ENCODE results near the gene GFOD1. TPM values are rescaled to one million over a fixed set of nuclear protein-coding genes. Genes with fewer than 3 reads are reported as not detected.

The GFOD1 gene
- polyA plus RNA-seq, 1 donor from 2014 or later: 7.0 TPM

DNA sequence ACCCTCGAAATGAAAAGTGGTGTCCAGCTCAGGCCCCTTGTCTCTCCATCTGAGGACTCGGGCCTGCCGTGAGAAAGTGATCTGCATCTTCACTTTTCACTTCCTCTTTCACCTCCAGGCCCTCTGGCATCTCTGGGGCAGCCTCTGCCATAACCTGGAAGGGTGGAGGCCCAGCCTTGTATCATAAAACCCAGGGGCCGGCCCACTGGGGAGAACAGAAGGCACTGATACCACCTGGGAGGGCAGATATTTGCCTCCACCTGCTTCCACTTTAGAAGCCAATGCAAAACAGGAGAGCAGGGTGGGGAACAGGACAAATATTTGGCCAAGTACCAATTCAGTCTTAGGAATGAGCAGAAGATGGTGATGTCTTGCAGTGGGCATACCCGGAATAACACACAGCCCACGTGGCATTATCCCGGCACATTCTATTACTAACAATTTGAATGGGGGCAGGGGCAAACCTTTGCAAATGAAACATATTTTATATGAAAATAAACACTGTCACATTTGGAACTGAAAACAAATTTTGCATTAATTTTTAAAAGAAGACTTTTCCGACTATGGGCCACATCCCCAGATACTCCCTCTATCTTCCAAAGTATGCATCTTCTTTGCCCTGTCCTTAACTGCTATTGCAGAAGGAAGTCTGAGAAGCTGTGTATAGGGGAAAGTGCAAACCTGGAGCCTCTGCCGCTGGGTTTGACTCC is 89.9 kb downstream of the GFOD1 start:
- Histone ChIP-seq H3F3A (ENCODE audit: insufficient read depth, low read length, poor library complexity, severe bottlenecking) (no peaks in the 10 kb centered on the region), H3K27ac (ENCODE audit: low read length) (no peak overlapping the region), H3K4me2 (ENCODE audit: low read length) (no peak overlapping the region), H4K20me1 (ENCODE audit: insufficient read depth) (no peaks in the 10 kb centered on the region), H3K79me2 (replicated peaks; ENCODE audit: insufficient read depth, low read length) (no peaks in the 10 kb centered on the region), H3K36me3 (ENCODE audit: insufficient read depth, low read length) (no peaks in the 10 kb centered on the region), H2AFZ (ENCODE audit: low read depth, low read length) (no peak overlapping the region), H3K4me3 (ENCODE audit: low read length) (no peak overlapping the region), H3K9ac (ENCODE audit: low read length) (no peak overlapping the region), H3K27me3 (ENCODE audit: insufficient read depth, low read depth, low read length) (no peaks in the 10 kb centered on the region), H3K9me3 (ENCODE audit: low read length) (no peaks in the 10 kb centered on the region), H3K9me2 (ENCODE audit: insufficient read depth, low read length) (no peaks in the 10 kb centered on the region)
- TF ChIP-seq CTCF (IDR thresholded peaks at IDR 0.05; ENCODE audit: poor library complexity, severe bottlenecking): peak; percentile 14
- no peak for TF ChIP-seq POLR2AphosphoS5 (IDR thresholded peaks at IDR 0.05)

DNA sequence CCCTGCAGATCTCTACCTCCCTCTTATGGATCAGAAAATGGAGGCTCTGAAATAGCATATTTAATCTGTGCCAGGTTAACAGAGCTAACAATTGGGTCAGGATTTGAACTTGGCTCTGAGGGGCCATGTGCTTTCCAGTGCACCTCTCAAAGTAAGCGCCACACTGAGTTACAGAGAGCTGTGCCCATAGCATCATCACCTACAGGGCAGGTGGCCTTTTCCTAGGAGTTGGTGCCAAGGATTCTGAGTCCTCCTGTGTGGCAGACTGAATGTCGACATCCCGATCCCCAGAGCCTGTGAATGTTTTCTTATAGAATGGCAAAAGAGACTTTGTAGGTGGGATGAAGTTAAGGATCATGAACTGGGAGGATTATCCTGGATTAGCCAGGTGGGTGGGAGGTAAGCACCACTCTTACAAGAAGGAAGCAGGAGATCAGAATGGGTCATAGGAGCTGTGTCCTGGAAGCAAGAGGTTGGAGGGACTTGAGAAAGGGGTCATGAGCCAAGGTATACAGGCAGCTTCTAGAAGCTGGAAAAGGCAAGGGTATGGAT is 91.1 kb downstream of the GFOD1 start:
- Histone ChIP-seq H4K20me1 (ENCODE audit: insufficient read depth) (no peaks in the 10 kb centered on the region), H3K79me2 (replicated peaks; ENCODE audit: insufficient read depth, low read length) (no peaks in the 10 kb centered on the region), H3K9ac (ENCODE audit: low read length) (no peak overlapping the region), H3K27me3 (ENCODE audit: insufficient read depth, low read depth, low read length) (no peaks in the 10 kb centered on the region), H3K36me3 (ENCODE audit: insufficient read depth, low read length) (no peaks in the 10 kb centered on the region), H3F3A (ENCODE audit: insufficient read depth, low read length, poor library complexity, severe bottlenecking) (no peaks in the 10 kb centered on the region), H3K9me3 (ENCODE audit: low read length) (no peaks in the 10 kb centered on the region), H3K4me3 (ENCODE audit: low read length) (no peak overlapping the region), H2AFZ (ENCODE audit: low read depth, low read length) (no peak overlapping the region), H3K27ac (ENCODE audit: low read length) (no peak overlapping the region), H3K4me2 (ENCODE audit: low read length) (no peak overlapping the region), H3K9me2 (ENCODE audit: insufficient read depth, low read length) (no peaks in the 10 kb centered on the region)
- TF ChIP-seq EZH2 (IDR thresholded peaks at IDR 0.05; ENCODE audit: borderline replicate concordance, insufficient read depth, low read length, poor library complexity, severe bottlenecking) (no peak), CTCF (IDR thresholded peaks at IDR 0.05; ENCODE audit: poor library complexity, severe bottlenecking) (no peak)
- TF ChIP-seq, protein P1, sequence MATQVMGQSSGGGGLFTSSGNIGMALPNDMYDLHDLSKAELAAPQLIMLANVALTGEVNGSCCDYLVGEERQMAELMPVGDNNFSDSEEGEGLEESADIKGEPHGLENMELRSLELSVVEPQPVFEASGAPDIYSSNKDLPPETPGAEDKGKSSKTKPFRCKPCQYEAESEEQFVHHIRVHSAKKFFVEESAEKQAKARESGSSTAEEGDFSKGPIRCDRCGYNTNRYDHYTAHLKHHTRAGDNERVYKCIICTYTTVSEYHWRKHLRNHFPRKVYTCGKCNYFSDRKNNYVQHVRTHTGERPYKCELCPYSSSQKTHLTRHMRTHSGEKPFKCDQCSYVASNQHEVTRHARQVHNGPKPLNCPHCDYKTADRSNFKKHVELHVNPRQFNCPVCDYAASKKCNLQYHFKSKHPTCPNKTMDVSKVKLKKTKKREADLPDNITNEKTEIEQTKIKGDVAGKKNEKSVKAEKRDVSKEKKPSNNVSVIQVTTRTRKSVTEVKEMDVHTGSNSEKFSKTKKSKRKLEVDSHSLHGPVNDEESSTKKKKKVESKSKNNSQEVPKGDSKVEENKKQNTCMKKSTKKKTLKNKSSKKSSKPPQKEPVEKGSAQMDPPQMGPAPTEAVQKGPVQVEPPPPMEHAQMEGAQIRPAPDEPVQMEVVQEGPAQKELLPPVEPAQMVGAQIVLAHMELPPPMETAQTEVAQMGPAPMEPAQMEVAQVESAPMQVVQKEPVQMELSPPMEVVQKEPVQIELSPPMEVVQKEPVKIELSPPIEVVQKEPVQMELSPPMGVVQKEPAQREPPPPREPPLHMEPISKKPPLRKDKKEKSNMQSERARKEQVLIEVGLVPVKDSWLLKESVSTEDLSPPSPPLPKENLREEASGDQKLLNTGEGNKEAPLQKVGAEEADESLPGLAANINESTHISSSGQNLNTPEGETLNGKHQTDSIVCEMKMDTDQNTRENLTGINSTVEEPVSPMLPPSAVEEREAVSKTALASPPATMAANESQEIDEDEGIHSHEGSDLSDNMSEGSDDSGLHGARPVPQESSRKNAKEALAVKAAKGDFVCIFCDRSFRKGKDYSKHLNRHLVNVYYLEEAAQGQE (IDR thresholded peaks at IDR 0.05; ENCODE audit: borderline replicate concordance): no peak
